Measurements from ENCODE around the gene PDCD1LG2.

DNA sequence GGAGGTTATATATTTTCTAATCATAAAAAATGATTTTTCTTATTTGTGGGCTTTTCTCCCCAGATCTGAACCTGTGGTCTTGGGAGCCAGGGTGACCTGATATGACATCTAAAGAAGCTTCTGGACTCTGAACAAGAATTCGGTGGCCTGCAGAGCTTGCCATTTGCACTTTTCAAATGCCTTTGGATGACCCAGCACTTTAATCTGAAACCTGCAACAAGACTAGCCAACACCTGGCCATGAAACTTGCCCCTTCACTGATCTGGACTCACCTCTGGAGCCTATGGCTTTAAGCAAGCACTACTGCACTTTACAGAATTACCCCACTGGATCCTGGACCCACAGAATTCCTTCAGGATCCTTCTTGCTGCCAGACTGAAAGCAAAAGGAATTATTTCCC lies 59.6 kb downstream of the PDCD1LG2 start:
- TF ChIP-seq, protein P1, sequence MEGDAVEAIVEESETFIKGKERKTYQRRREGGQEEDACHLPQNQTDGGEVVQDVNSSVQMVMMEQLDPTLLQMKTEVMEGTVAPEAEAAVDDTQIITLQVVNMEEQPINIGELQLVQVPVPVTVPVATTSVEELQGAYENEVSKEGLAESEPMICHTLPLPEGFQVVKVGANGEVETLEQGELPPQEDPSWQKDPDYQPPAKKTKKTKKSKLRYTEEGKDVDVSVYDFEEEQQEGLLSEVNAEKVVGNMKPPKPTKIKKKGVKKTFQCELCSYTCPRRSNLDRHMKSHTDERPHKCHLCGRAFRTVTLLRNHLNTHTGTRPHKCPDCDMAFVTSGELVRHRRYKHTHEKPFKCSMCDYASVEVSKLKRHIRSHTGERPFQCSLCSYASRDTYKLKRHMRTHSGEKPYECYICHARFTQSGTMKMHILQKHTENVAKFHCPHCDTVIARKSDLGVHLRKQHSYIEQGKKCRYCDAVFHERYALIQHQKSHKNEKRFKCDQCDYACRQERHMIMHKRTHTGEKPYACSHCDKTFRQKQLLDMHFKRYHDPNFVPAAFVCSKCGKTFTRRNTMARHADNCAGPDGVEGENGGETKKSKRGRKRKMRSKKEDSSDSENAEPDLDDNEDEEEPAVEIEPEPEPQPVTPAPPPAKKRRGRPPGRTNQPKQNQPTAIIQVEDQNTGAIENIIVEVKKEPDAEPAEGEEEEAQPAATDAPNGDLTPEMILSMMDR (IDR thresholded peaks at IDR 0.05): no peak
- no peak for TF ChIP-seq POLR2A (IDR thresholded peaks at IDR 0.05)
- TF ChIP-seq EP300 (IDR thresholded peaks at IDR 0.05): no peak

Data from ovary (tissue), 3 donors.